GM23248 (cell line): Measurements from ENCODE around the gene HECTD4.

Experiments
- EZH2 ChIP-seq: fragments of 200-600 bp; sonication (generic); IDR thresholded peaks from 2 replicates; pipeline ENCODE4 v1.6.1; 2018; ENCODE audit warnings: antibody characterized with exemption, mild to moderate bottlenecking; ENCODE audit not compliant: insufficient read depth, poor library complexity, severe bottlenecking
- EZH2phosphoT487 ChIP-seq: fragments of 200-600 bp; sonication (generic); IDR thresholded peaks from 2 replicates; pipeline ENCODE4 v1.6.1; 2018; ENCODE audit warnings: antibody characterized with exemption, moderate library complexity, mild to moderate bottlenecking, low read depth; ENCODE audit not compliant: insufficient read depth

- no peak for TF ChIP-seq EZH2phosphoT487
- no peak for TF ChIP-seq EZH2
These were observed 234.2 kb downstream of the HECTD4 start for GRCh38 chr12:112148031-112148513.
